HEK293 (cell line): ENCODE results near the gene TLDC2.

Experiments used
- CTCF ChIP-seq: fragments of 450-650 bp; formaldehyde crosslinking; IDR thresholded peaks from 2 replicates; pipeline ENCODE4 v1.5.1; 2016; ENCODE audit warnings: missing biosample characterization, missing genetic modification characterization
- YY1 ChIP-seq: fragments of 450-650 bp; formaldehyde crosslinking; IDR thresholded peaks from 2 replicates; pipeline ENCODE4 v1.5.1; 2018; ENCODE audit warnings: missing biosample characterization, missing genetic modification characterization
- ZBTB7A ChIP-seq: fragments of 450-650 bp; formaldehyde crosslinking; IDR thresholded peaks from 2 replicates; pipeline ENCODE4 v1.5.1; 2016; ENCODE audit warnings: low read depth, missing biosample characterization, missing genetic modification characterization

- TF ChIP-seq CTCF (tag by site-specific recombination), result no peak
- TF ChIP-seq ZBTB7A, result no peak
- TF ChIP-seq YY1, result no peak
These were observed 3.1 kb upstream of the TLDC2 start for GRCh38 chr20:36872852-36873251.
